SK-N-SH (cell line): ENCODE data around the gene CPS1. TPM values are rescaled to one million over a fixed set of nuclear protein-coding genes. Genes with fewer than 3 reads are reported as not detected.

Source experiments
- CTCF ChIA-PET: fragments of 300-600, 350-600 bp; formaldehyde crosslinking; extraction: SDS; loops from one replicate; lab custom pipeline; 2021; lab: Yijun Ruan, JAX
- POLR2A ChIA-PET: fragments of 350-600 bp; sonication (Branson Sonifier 250); formaldehyde crosslinking; extraction: SDS; loops from one replicate; lab custom pipeline; 2020; ENCODE audit warnings: antibody characterized with exemption, inconsistent platforms; lab: Yijun Ruan, JAX
- DNase-seq: peaks from one replicate; pipeline ENCODE4 v3.0.0; 2012
- H2AFZ ChIP-seq: fragments of 200-600 bp; sonication (generic); 2 replicates; pipeline ENCODE4 v1.8.1; 2016; ENCODE audit warnings: antibody characterized with exemption, mild to moderate bottlenecking, low read depth
- H3F3A ChIP-seq: fragments of 200-600 bp; sonication (generic); replicated peaks from 2 replicates; pipeline ENCODE3; 2016; ENCODE audit warnings: antibody characterized with exemption, mild to moderate bottlenecking; ENCODE audit not compliant: insufficient read depth
- H3K27ac ChIP-seq, 2 experiments: fragments of 200-500 bp in 1 of 2; fragments of 200-600 bp in 1 of 2; sonication (Bioruptor generic) in 1 of 2; sonication (generic), shearing (Covaris generic) in 1 of 2; 2 replicates each; pipeline versions ENCODE4 v1.5.1 to v1.6.1; 2014 to 2016; ENCODE audit warnings: low read depth in 2 of 2, inconsistent platforms in 1 of 2, low read length in 1 of 2, mild to moderate bottlenecking in 1 of 2, mixed read lengths in 1 of 2
- H3K27me3 ChIP-seq: fragments of 200-600 bp; sonication (generic), shearing (Covaris generic); 2 replicates; pipeline ENCODE4 v1.6.1; 2016; ENCODE audit warnings: mixed run types; ENCODE audit not compliant: insufficient read depth
- H3K36me3 ChIP-seq, 2 experiments: fragments of 200-500 bp in 1 of 2; fragments of 200-600 bp in 1 of 2; sonication (Bioruptor generic) in 1 of 2; sonication (generic) in 1 of 2; replicated peaks in 1 of 2; 2 replicates each; pipeline versions ENCODE3 to v1.5.1; 2014 to 2016; ENCODE audit warnings: low read length in 1 of 2, mild to moderate bottlenecking in 1 of 2; ENCODE audit not compliant: insufficient read depth in 2 of 2, control insufficient read depth in 1 of 2
- H3K4me1 ChIP-seq, 2 experiments: fragments of 200-500 bp in 1 of 2; fragments of 200-600 bp in 1 of 2; sonication (Bioruptor generic) in 1 of 2; sonication (generic), shearing (Covaris generic) in 1 of 2; 2 replicates each; pipeline versions ENCODE4 v1.5.1 to v1.6.1; 2014 to 2016; ENCODE audit warnings: low read depth in 1 of 2, low read length in 1 of 2, mixed run types in 1 of 2; ENCODE audit not compliant: insufficient read depth in 2 of 2, control insufficient read depth in 1 of 2
- H3K4me2 ChIP-seq: fragments of 200-600 bp; sonication (generic), shearing (Covaris generic); 2 replicates; pipeline ENCODE4 v1.6.1; 2017; ENCODE audit warnings: mixed run types
- H3K4me3 ChIP-seq, 2 experiments: fragments of 200-500 bp in 1 of 2; fragments of 200-600 bp in 1 of 2; sonication (Bioruptor generic) in 1 of 2; sonication (generic), shearing (Covaris generic) in 1 of 2; 2 replicates each; pipeline versions ENCODE4 v1.5.1 to v1.8.1; 2014 to 2016; ENCODE audit warnings: low read depth in 2 of 2, inconsistent platforms in 1 of 2, low read length in 1 of 2, mild to moderate bottlenecking in 1 of 2, mixed read lengths in 1 of 2, moderate library complexity in 1 of 2
- H3K79me2 ChIP-seq: fragments of 200-600 bp; sonication (generic); 2 replicates; pipeline ENCODE4 v1.8.1; 2017; ENCODE audit warnings: mild to moderate bottlenecking; ENCODE audit not compliant: insufficient read depth
- H3K9ac ChIP-seq: fragments of 200-600 bp; sonication (generic); 2 replicates; pipeline ENCODE4 v1.6.1; 2017; ENCODE audit warnings: mixed run types
- H3K9me2 ChIP-seq: fragments of 200-600 bp; sonication (generic); 2 replicates; pipeline ENCODE4 v1.6.1; 2017; ENCODE audit warnings: mixed run types
- H3K9me3 ChIP-seq: fragments of 200-600 bp; sonication (generic); 2 replicates; pipeline ENCODE4 v1.6.1; 2017; ENCODE audit warnings: mixed run types, mild to moderate bottlenecking, moderate library complexity
- H4K20me1 ChIP-seq: fragments of 200-600 bp; sonication (generic); 2 replicates; pipeline ENCODE4 v1.6.1; 2017; ENCODE audit warnings: mild to moderate bottlenecking, mixed run types; ENCODE audit not compliant: insufficient read depth
- CTCF ChIP-seq: fragments of 200-600 bp; sonication (generic); IDR thresholded peaks from 2 replicates; pipeline ENCODE4 v1.6.1; 2017; ENCODE audit warnings: antibody characterized with exemption, mild to moderate bottlenecking, moderate library complexity
- ELF1 ChIP-seq: IDR thresholded peaks from 2 replicates; pipeline ENCODE4 v1.4.0; 2012
- FOSL2 ChIP-seq: IDR thresholded peaks from 2 replicates; pipeline ENCODE4 v1.4.0; 2012; ENCODE audit warnings: low read depth, mild to moderate bottlenecking, moderate library complexity, borderline replicate concordance
- FOXM1 ChIP-seq: IDR thresholded peaks from 2 replicates; pipeline ENCODE4 v1.4.0; 2012; ENCODE audit warnings: low read depth, mild to moderate bottlenecking
- GATA2 ChIP-seq: sonication (generic); formaldehyde crosslinking; IDR thresholded peaks from 2 replicates; pipeline ENCODE4 v1.5.0; 2020; ENCODE audit warnings: mild to moderate bottlenecking, missing genetic modification reagents
- IRF3 ChIP-seq: fragments of 150-350 bp; IDR thresholded peaks from 2 replicates; pipeline ENCODE4 v1.6.1; 2016; ENCODE audit warnings: mild to moderate bottlenecking, low read depth, low read length
- JUND ChIP-seq: IDR thresholded peaks from 2 replicates; pipeline ENCODE4 v1.4.0; 2012
- MEF2A ChIP-seq: IDR thresholded peaks from 2 replicates; pipeline ENCODE4 v1.4.0; 2012; ENCODE audit warnings: low read depth, borderline replicate concordance
- MXI1 ChIP-seq: IDR thresholded peaks from 2 replicates; pipeline ENCODE4 v1.6.1; 2012; ENCODE audit warnings: mild to moderate bottlenecking, low read depth, low read length, improper control_type of control experiment
- NFIC ChIP-seq: IDR thresholded peaks from 2 replicates; pipeline ENCODE4 v1.4.0; 2012; ENCODE audit warnings: borderline replicate concordance
- NRF1 ChIP-seq: IDR thresholded peaks from 2 replicates; pipeline ENCODE4 v1.6.1; 2012; ENCODE audit warnings: low read depth, mild to moderate bottlenecking, low read length
- POLR2AphosphoS5 ChIP-seq: IDR thresholded peaks from 2 replicates; pipeline ENCODE4 v1.6.1; 2012; ENCODE audit warnings: low read depth, low read length
- RAD21 ChIP-seq: IDR thresholded peaks from 2 replicates; pipeline ENCODE4 v1.6.1; 2012; ENCODE audit warnings: mild to moderate bottlenecking, low read length
- RCOR1 ChIP-seq: fragments of 150-350 bp; IDR thresholded peaks from 2 replicates; pipeline ENCODE4 v1.6.1; 2017; ENCODE audit warnings: antibody characterized with exemption, low read length
- RFX5 ChIP-seq: IDR thresholded peaks from 2 replicates; pipeline ENCODE4 v1.6.1; 2012; ENCODE audit warnings: mild to moderate bottlenecking, improper control_type of control experiment, low read length
- RXRA ChIP-seq: IDR thresholded peaks from 2 replicates; pipeline ENCODE4 v1.4.0; 2012; ENCODE audit warnings: low read depth, mild to moderate bottlenecking, borderline replicate concordance
- SIN3A ChIP-seq: IDR thresholded peaks from 2 replicates; pipeline ENCODE4 v1.6.1; 2012; ENCODE audit warnings: low read depth, mild to moderate bottlenecking, low read length, moderate library complexity, borderline replicate concordance
- TCF12 ChIP-seq: IDR thresholded peaks from 2 replicates; pipeline ENCODE4 v1.4.0; 2012
- TEAD4 ChIP-seq: IDR thresholded peaks from 2 replicates; pipeline ENCODE4 v1.4.0; 2012; ENCODE audit warnings: mild to moderate bottlenecking, borderline replicate concordance; ENCODE audit not compliant: insufficient read depth
- USF1 ChIP-seq: IDR thresholded peaks from 2 replicates; pipeline ENCODE4 v1.4.0; 2012; ENCODE audit warnings: low read depth, borderline replicate concordance
- YY1 ChIP-seq: IDR thresholded peaks from 2 replicates; pipeline ENCODE4 v1.4.0; 2012; ENCODE audit warnings: low read depth, mild to moderate bottlenecking
- ZBTB33 ChIP-seq: IDR thresholded peaks from 2 replicates; pipeline ENCODE4 v1.4.0; 2012; ENCODE audit warnings: low read depth, borderline replicate concordance
- WGBS: methylation state at CpG from one replicate; pipeline ENCODE4 v1.1.6; 2017; ENCODE audit warnings: low lambda C conversion rate; 5-methylcytosine and 5-hydroxymethylcytosine counted together
- polyA plus RNA-seq, 3 experiments: library from polyadenylated mRNA; depleted of rRNA; stranded (reverse); fragments of >200 nt; gene quantifications; 2 replicates each; pipeline ENCODE4 v1.2.3, GENCODE V29; 2012

Gene CPS1
- polyA plus RNA-seq, 1 of the 3 experiments (the other 2 are of a cell fraction), result 9.2 TPM

GRCh38 chr2:210623506-210623905, 67.1 kb downstream of the CPS1 start:
- ChIA-PET CTCF (interaction anchor here (0.6 to 0.9 kb wide), 2 partner anchors 17 to 534 kb away, joined by 3 read pairs; no protein-coding TSS in a partner anchor), POLR2A (no interaction called here)
- Histone ChIP-seq H3K9ac (no peak overlapping the region), H3K27me3 (no peaks in the 10 kb centered on the region), H3K36me3 (no peaks in the 10 kb centered on the region), H2AFZ (no peak overlapping the region), H3K4me3 (no peak overlapping the region), H3K4me2 (no peak overlapping the region), H3K79me2 (no peaks in the 10 kb centered on the region), H3K9me3 (no peaks in the 10 kb centered on the region), H4K20me1 (no peaks in the 10 kb centered on the region), H3K27ac (no peak overlapping the region), H3K4me1 (no peaks in the 10 kb centered on the region), H3K9me2 (no peaks in the 10 kb centered on the region), H3F3A (no peaks in the 10 kb centered on the region)
- no peak for DNase-seq
- WGBS, result 48% methylated on average over 4 of the region's 4 CpGs
- TF ChIP-seq ELF1 (no peak), MXI1 (no peak), ZBTB33 (no peak), FOSL2 (no peak), FOXM1 (no peak), USF1 (no peak), YY1 (no peak), NRF1 (no peak), SIN3A (no peak), JUND (no peak), NFIC (no peak), MEF2A (no peak), GATA2 (CRISPR knock-in tag) (no peak), TCF12 (no peak), RAD21 (no peak), RCOR1 (no peak), TEAD4 (no peak), POLR2AphosphoS5 (no peak)

GRCh38 chr2:210626849-210627248, 70.5 kb downstream of the CPS1 start:
- CTCF ChIA-PET, result no interaction called here
- Histone ChIP-seq H3K27ac (no peak overlapping the region), H3F3A (no peaks in the 10 kb centered on the region), H3K9me2 (no peaks in the 10 kb centered on the region), H2AFZ (peak overlapping the region; percentile 38; the same call in 1 of the 2 replicates), H3K4me1 (no peaks in the 10 kb centered on the region), H3K9me3 (no peaks in the 10 kb centered on the region), H3K36me3 (no peaks in the 10 kb centered on the region), H3K27me3 (no peaks in the 10 kb centered on the region), H3K9ac (no peak overlapping the region), H3K4me2 (no peak overlapping the region), H4K20me1 (no peaks in the 10 kb centered on the region), H3K4me3 (peak overlapping the region in 1 of 2 experiments; percentile 23; a peak in 1 of 4 replicates), H3K79me2 (no peaks in the 10 kb centered on the region)
- WGBS, result 70% methylated on average over 4 of the region's 4 CpGs
- no peak for DNase-seq
- POLR2A ChIA-PET, result no interaction called here
- no peak for TF ChIP-seq TCF12
- no peak for TF ChIP-seq CTCF
- no peak for TF ChIP-seq RXRA
- TF ChIP-seq MEF2A, result no peak
- no peak for TF ChIP-seq JUND
- TF ChIP-seq RFX5, result no peak
- no peak for TF ChIP-seq IRF3
- TF ChIP-seq GATA2 (CRISPR knock-in tag), result no peak
- TF ChIP-seq USF1, result no peak
